HL-60 (cell line): Measurements from ENCODE around the gene COQ10A.
A peak's percentile ranks its signal among the peaks of the same experiment; 100 is the strongest.

Source experiments
- DNase-seq, 2 experiments: peaks; one replicate each; pipeline ENCODE4 v3.0.0-alpha.2; 2010 to 2020; ENCODE audit warnings: low read depth in 1 of 2, low spot score in 1 of 2
- H3K27ac ChIP-seq: fragments of 250-450 bp; sonication (Bioruptor Pico); replicated peaks from 2 replicates; pipeline ENCODE4 v1.5.1; 2020; ENCODE audit warnings: mild to moderate bottlenecking, moderate library complexity
- H3K27me3 ChIP-seq: fragments of 250-450 bp; sonication (Bioruptor Pico); 2 replicates; pipeline ENCODE4 v1.5.1; 2021; ENCODE audit warnings: mild to moderate bottlenecking, moderate library complexity; ENCODE audit not compliant: insufficient read depth, poor library complexity, severe bottlenecking
- H3K4me3 ChIP-seq: replicated peaks from 2 replicates; pipeline ENCODE4 v1.5.1; 2011; ENCODE audit warnings: mild to moderate bottlenecking, control low read depth, low read length; ENCODE audit not compliant: insufficient read depth
- CTCF ChIP-seq: IDR thresholded peaks from one replicate; pipeline ENCODE4 v1.5.1; 2011; ENCODE audit warnings: low read length, control low read depth, inconsistent platforms; ENCODE audit not compliant: insufficient read depth
- GABPA ChIP-seq: IDR thresholded peaks from 2 replicates; pipeline ENCODE4 v1.6.1; 2012; ENCODE audit warnings: low read depth
- POLR2AphosphoS5 ChIP-seq: IDR thresholded peaks from 2 replicates; pipeline ENCODE4 v1.6.1; 2012; ENCODE audit warnings: low read depth
- REST ChIP-seq: IDR thresholded peaks from 2 replicates; pipeline ENCODE4 v1.6.1; 2012; ENCODE audit warnings: low read depth; ENCODE audit not compliant: insufficient replicate concordance
- SPI1 ChIP-seq: IDR thresholded peaks from 2 replicates; pipeline ENCODE4 v1.6.1; 2012; ENCODE audit warnings: low read depth, mild to moderate bottlenecking, borderline replicate concordance

Gene COQ10A

GRCh38 chr12:56308714-56309113, 42.0 kb downstream of the COQ10A start:
- no peak for TF ChIP-seq CTCF
- no peak for TF ChIP-seq POLR2AphosphoS5
- no peak for TF ChIP-seq GABPA
- no peak for TF ChIP-seq SPI1
- TF ChIP-seq REST = no peak
- Histone ChIP-seq H3K27me3 (no peaks in the 10 kb centered on the region), H3K4me3 (no peak overlapping the region), H3K27ac (no peak overlapping the region)
- DNase-seq = no peak

- no peaks in the 10 kb centered on the region for H3K27me3 ChIP-seq
- H3K4me3 ChIP-seq = no peak overlapping the region
- no peak for DNase-seq
- TF ChIP-seq POLR2AphosphoS5 = no peak
- no peak for TF ChIP-seq SPI1
- TF ChIP-seq GABPA = no peak
- TF ChIP-seq REST = no peak
- no peak for TF ChIP-seq CTCF
- H3K27ac ChIP-seq = no peak overlapping the region
Measured at GRCh38 chr12:56311003-56311402, 44.3 kb downstream of the COQ10A start.

- H3K4me3 ChIP-seq = peak overlapping the region; percentile 85
- TF ChIP-seq POLR2AphosphoS5 = no peak
- no peak for TF ChIP-seq SPI1
- TF ChIP-seq REST = no peak
- no peak for TF ChIP-seq CTCF
- no peak for TF ChIP-seq GABPA
- no peak for DNase-seq
- H3K27me3 ChIP-seq = no peaks in the 10 kb centered on the region
- H3K27ac ChIP-seq = peak overlapping the region; percentile 98
Measured at GRCh38 chr12:56315249-56315621, 48.5 kb downstream of the COQ10A start.
